ENCODE data around the gene EXOC3L4.
A peak's percentile ranks its signal among the peaks of the same experiment; 100 is the strongest.

Gene EXOC3L4

DNA sequence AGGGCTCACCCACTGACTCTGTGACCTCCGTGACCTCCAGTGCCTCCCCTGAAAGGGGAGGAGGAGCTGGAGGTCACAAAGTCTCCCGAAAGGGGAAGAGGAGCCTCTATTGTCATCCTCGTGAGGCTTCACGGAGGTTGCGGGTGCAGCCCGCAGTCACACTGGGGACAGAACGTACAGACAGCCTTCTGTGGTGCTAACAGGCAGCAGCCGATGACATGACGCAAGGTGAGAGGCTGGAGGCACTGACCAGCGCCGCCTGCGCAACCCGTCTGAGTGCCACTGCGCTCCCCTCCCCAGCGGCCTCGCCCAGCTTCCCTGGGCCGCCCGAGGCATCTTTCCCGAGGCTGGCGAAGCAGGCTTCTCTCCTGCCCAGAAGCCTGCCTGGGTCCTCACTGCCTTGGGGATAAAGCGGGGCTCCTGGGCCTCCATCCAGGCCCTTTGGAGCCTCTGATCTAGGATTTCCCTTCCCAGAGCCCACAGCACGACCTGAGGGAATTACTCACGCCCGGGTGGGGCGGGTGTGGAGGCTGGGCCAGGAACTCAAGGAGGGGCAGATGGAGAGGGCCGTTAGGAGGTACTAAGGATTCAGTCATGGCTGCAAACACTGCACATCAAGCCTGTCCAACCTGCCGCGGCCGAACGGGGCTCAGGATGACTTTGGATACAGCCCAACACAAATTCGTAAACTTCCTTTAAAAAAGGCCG lies 22.8 kb upstream of the EXOC3L4 start:
- no peak for DNase-seq

DNA sequence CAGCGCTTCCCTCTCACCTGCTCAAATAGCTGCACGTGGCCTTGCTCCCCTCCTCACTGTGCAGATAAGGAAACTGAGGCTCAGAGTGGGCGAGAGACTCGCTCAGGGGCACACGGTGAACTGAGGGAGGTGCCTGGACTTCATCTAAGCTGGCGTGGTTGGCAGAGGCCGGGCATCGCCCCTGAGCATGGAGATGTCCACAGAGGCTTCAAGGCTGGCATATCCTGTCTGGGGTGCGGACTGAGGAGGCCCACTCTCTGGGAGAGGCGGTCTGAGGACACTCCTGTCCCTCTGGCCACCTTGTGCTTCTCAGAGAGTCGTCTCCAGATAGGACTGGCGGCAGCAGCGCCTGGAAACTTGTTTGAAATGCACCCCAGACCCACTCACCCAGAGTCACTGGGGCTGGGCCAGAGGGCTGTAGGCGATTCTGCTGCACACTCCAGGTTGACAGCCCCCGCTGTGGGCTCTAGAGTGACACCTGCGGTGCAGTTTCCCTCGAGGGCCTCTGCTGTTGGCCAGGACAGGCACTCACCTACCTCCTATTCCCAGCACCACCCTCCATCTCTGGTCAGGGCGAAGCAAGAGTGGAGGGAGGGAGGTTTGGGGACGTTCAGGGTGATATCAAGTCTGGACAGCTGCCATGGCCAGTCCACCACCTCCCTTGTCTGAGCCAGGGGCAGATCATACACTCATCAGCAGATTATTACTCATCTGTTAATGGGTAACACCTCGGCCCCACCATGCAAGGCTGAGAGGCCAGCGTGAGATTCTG lies 21.7 kb upstream of the EXOC3L4 start:
- DNase-seq = no peak

DNA sequence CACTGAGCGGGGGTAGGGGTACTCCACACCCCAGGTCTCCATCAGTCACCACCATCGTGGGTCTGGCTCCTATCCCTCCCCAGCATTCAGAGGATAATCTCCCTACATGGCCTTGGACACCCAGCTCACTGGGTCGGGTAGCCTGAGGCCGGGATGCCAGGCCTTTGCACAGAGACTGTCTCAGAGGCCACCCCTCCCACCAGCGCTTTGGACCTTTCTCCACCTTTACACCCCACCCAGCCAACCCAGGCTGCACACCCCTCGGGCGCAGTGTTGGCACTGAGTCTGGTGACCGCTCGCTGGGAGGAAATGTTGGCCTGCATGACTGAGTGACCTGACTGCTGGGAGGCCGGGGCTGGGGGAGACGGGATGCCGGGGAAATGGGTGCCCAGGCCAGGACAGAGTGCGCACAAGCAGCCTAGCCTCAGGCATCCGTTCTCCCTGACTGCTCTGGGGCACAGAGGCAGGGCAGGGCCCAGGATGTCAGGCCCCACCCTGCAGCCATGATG lies 21.1 kb upstream of the EXOC3L4 start:
- DNase-seq = no peak

DNA sequence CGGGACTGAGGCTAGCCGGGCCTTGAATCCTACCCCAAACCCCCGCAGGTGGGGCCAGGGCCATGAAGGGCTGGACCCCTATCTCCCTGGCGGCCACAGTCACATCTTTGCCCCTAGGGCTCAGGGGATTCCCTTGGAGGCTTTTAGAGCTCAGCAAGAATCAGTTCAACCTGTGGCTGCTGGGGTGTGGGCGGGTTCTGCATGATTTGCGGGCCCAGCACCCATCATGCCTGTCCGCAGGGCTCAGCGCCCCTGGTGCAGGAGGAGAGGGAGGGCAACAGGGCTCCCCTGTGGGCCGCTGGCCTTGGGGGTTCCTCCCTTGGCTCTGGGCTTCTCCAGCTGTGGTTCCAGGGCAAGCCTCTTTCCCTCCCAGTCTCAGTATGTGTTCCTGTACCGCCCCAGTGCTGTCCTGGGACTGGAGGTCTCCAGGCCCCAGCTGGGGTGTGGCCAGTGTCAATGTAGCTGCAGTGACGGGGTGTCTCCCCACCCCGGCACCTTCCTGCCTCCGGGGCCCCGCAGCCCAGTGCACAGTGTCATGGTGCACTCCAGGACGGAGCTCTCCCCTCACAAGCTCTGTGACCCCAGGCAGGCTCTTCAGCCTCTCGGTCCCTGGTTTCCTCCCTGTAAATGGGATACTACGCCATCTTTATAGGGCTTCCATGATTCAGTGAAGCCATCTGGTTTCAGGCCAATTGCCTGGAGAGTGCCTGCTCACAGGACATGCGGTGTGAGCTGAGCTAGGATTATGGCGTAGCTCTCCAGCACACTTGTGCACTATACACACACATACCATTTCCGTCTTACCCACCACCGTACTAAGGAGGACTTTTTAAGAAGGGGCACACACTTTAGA lies 20.4 kb upstream of the EXOC3L4 start:
- no peak for DNase-seq

DNA sequence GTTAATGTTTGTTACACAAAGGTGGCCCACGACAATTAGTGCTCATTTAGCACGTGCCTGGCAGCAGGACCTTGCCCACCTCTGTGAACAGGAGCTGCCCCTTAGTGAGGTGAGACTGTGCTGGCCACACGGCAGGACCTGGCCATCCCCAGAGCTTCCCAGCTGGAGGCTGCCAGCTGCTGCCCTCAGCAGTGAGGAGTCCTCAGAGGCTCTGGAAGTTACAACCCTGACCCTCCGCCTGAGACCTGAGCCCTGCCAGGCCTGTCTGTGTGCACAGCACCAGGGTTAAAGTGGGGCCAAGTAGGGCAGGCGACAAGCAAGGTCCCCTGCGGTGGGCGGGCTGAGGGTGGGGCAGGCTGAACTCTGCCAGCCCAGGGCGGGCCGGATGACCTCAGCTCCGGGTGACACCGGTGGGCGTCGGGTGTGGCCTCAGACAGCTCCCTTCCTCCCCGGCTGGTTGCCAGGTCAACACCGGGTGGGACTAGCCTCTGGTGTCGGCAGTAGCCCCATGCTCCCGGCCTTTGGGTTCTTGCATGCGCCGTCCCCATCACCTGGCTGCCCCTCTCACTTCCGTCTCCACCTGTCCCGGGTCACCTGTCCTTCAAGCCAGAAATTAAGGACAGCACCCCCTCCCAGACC lies 19.7 kb upstream of the EXOC3L4 start:
- no peak for DNase-seq

DNA sequence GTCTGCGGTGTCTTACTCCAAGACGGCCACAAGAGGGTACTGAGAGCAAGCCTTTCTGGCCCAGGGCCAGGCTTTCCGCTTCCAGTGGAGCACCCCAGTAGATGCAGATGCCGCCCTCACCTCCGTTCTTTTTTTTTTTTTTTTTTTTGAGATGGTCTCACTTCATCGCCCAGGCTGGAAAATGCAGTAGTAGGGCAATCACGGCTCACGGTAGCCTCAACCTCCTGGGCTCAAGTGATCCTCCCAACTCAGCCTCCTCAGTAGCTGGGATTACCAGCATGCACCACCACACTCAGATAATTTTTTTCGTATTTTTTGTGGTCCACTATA lies 16.1 kb upstream of the EXOC3L4 start:
- peak in 1 of 2 experiments; percentile 7 for DNase-seq

DNA sequence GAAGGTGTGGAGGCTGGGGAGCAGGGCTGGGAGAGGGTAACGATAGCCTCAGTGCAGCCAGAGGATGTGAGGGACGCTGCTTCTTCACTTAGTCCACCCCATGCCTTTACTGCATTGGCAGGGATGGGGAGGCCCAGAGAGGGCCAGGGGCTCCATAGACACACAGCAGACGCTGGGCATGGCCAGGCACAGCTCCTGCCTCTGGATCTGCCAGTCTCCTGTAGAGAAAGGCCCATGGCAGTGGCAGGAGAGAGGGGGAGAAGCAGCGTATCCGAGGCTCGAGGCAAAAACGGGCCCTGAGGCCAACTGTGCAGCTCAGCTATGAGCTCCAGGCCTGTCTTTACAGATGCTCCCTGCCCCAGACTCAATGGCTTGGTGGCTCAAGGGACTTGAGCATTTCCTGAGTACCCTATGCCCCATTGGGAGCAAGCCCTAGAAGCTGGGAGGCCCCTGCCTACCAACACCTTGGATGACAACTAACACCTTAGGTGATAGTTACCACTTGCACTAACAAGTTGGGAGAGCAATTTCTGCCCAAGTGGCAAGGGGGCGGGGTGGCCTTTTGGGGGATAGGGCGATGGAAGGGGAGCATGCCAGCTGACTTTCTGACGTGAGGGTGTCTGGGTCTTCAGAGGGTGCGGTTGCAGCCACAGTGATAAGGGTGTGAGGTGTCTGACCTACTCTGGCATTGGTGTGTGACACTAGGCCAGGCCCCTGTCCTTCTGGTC lies 15.5 kb upstream of the EXOC3L4 start:
- no peak for DNase-seq

DNA sequence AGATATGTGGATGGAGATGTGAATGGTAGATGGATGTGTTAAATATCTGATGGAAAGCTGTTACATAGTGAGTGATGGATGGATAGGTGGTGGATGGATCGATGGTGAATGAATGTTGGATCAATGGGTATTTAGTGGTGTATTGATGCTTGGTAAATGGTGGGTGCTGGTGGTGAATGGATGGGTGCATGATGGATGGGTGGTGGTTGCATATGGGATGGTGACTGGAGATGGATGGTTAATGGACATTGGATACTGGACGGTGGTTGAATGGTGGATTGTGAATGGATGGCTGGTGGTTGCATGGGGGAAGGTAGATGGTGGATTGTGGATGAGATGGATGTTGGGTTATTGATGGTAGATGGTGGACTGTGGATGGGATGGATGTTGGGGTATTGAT lies 12.6 kb upstream of the EXOC3L4 start:
- DNase-seq = no peak

DNA sequence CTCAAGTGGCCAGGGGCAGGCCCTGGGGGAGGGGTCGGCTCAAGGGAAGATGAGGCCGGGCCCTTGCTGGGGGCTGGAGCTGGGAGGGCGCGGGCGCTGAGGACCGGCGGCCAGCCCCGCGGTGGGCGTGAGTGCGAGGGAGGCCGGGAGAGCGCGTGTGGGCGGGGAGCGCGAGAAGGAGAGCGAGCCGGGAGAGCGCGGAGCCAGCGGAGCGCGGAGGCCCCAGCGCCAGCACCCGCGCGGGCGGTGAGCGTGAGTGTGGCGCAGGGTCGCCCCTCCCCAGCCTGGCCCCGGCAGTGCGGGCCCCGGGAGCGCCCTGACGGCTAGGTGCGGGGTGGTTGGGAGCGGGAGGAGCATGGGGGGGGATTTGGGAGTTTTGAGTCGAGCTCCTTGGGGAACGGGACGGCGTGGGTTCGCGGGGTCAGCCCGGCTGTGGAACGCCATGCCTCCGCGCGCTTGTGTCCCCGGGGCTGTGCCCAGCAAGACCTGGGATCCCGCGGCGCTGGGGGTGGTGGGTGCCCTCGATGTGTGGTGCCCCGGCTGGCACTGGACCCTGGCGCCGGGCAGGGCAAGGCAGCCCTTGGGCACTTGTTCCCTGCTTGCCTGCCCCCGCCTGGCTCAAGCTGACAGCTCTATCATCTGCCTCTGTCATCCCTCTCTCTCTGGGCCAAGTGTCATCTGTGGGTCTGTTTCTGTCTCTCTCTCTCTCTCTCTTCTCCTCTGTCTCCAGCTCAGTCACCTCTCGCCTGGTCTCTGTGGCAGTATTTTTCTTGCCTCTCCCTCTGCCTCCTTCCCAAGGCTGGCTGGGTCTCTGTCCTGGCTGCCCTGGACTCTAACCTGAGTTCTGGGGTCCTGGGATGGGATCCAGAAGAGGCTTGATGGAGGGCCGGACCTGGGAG lies 10.3 kb upstream of the EXOC3L4 start, which contains the start of gene LBHD2:
TSS of gene LBHD2 (plus strand) at position 190 of the 899 bp plus-strand sequence. CDS start 1,803 bp downstream, outside the sequence.
- no peak for DNase-seq

DNA sequence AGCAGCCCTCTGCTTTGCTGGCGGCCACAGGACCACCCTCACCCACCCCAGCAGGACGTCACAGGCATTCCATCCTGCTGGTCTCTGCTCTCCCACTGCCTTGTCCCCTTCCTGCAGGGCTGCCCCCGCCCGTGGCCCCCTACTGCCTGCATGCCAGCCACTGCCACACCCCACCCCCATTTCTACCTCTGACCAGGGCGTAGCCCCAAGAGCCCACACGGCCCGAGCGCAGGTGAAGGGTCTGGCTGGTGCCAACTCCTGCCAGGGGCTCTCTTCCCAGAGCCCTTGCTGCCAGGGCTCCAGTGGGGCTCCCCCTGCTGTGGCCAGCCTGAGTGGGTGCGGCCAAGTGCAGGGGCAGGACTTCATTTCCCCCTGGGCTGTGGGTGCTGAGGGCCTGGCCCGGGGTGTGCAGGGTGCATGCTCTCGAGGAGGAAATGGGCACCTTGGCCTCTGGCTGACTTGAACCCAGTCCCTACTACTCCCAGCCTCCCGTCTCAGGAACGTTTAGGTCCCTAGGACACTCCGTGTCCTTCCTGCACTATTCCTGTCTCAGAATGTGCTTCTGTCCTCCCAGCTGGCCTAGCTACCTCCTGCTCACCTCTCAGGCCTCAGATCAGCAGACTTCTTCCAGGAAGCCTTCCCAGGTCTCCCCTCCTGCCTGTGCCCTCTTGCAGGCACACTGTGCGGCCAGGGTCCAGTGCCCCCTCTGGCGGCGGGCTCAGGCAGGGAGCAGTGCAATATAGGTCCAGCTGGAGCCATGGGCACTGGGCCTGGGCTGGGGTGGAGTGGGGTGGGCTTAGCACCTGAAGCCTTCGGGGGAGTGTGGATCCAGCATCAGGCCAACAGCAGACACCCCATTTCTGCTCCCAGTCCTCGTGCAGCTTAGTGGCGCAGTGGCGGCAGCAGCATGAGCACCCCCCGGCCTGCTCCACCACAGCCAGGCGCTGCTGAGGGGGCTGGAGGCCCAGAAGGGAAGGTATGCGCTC lies 9.1 kb upstream of the EXOC3L4 start:
- no peak for DNase-seq

DNA sequence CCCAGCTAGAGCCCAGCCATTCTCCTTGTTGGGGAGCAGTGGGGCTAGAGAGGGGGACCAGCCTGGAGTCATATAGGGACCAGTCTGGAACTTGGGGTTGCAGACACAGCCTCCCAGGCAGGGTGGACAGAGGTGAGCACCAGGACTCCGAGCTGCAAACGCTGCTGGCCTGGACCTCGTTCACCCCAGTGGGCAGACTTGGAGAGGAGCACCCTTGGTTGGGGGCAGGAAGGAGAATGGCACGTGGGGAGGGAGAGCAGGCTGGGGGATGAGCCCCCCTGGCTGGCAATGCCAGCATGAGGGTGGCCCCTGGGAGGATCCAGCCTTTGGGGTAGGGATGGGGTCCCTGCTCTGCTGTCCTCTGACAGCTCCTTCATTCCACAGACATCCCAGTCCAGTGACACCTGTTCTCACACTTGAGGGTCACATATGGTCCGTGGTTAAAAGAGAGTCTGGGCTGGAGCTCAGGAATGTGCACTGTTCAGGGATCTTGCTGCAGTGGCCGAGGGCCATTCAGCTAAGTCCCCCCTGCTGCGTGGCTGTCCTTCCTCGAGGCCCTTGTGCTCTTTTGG lies 7.7 kb upstream of the EXOC3L4 start:
- no peak for DNase-seq

DNA sequence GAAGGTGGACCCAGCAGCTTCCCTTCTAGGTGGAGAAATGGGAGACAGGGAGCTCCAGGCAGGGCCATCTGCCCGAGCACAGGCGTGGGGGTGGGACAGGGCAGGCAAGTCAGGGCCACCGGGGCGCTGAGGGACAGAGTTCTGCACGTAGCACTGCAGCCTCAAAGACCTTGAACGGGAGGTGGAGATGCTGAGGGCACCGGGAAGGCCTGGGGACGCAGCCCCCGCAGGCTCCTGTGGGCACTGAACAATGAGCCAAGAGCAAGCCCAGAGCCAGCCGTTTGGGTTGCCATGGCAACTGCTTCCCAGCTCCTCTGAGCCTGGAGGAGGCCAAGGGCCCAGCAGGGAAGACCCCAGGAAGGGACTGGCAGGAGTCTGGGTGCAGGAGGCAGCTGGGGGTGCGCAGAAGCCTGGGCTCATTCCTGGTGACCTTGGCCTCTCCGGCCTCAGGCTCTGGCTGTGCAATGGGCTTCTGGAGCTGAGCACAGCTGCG lies 7.1 kb upstream of the EXOC3L4 start:
- DNase-seq = no peak

DNA sequence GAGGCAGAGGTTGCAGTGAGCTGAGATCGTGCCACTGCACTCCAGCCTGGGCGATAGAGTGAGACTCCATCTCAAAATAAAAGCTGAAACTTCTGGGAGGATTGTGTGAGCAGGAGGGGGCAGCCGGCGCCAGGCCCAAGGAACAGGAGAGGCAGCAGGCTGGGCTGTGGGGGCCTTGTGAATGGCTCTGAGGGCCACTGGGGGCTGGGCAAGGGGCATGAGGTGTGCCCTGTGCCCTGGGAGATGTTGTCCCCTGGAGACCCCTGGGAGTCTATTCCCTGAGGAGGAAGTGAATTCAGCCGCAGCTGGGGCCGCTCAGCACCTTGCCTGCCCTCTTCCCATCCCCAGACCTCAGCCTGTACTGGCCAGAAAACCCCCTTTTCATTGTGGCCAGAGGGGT lies 5.6 kb upstream of the EXOC3L4 start:
- no peak for DNase-seq

DNA sequence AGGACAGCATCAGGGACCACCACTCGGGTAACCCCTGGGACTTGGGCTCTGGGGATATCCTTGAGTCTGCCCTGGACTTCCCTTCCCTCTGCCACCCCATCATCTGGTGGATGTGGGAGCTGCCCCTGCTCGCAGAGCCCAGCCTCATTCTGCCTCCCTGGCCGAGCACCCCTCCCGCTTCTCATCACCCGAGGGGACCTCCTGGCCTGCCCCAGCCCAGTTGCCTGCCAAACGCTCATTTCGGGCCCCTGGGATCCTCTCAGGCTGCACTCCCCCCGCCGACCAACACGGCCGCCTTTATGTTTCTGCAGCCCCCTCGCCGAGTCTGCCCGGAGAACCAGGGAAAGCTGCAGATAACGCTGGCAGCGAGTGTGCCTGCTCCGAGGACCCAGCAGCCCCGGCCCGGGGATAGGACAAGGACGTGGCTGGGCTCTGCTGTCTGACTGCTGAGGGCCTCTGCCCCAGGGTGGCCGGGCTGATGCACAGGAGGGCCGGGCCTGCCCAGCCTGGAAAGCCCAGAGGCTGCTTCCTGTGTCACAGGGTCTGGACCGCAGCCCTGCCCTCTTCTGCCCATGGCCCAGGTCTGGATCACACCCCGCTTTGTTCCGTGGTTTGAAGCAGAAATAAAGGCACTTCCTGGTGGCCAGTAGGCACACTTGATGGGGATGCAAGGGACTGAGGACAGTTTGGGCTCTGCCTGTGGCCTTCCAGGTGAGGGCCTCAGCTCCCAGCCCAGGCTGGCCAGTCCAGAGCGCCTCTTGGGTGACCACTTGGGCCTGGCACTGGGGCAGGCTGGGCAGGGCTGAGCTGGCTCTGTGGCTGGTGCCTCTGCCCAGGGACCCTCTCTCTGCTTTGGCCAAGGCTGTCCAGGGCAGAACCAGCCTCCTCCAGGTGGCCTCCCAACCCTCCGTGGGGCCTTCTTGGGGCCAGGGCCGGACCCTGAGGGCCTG lies 4.9 kb upstream of the EXOC3L4 start:
- no peak for DNase-seq

DNA sequence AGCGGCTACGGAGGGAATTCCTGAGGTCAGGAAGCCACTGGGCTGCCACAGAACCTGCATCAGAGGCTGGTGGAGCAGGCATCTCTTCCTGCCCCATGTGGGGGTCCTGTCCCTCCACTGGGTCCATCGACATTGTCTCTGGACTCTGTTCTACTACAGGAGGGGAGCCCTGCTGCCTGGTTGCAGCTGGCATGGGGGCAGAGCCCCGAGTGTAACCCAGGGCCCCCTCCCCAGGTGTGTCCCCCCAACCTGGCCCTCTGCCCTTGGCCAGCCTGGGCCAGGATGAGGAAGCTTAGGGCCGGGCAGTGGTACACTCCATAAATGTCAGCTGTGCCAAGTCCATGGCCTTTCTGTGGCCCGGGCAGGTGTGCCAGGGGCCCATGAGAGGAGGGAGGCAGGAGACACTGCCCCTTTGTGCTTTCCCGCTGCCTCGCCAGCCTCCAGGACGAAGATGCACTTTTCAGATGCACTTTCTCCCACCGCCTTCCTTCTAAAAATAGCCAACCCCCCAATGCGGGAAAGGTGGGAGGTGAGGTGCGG lies 4.0 kb upstream of the EXOC3L4 start:
- DNase-seq = no peak

DNA sequence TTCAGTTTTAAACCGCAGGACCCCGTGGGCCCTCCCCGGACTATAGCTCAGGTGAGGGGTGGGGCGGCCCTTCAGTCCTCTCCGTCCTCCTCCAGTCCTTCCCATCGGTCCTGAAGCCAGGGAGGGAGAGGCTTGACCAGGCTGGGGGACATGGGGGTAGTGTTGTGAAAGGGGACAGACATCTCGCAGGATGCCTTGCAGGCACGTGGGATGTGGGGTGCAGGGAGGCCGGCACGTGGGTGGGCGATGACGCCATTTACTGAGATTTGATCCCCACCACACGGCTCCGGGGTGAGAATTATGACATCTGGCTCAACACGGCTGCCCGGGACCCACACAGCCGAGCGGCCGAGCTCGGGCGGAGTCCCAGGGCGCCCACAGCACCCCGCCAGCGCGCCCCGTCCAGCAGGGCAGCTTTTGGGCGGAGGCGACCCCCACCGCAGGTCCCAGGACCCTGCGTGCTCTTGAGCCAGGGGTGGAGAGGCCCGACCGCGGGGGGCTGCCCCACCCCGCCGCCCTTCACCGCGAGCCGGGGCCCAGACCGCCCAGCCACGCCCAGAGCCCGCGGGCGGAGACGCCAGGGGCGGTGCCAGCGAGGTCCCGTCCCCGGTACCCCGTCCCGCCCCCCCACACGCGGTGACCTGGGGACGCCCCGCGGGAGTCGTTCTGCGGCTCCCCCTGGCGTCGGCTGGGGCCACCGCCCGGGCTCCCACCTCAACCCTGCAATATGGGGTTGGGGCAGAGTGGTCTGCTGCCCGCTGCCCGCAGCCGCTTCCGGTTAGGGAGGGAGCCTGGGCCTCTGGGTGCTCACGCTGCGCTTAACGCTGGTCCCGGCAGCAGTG lies 3.3 kb upstream of the EXOC3L4 start:
- DNase-seq = no peak

DNA sequence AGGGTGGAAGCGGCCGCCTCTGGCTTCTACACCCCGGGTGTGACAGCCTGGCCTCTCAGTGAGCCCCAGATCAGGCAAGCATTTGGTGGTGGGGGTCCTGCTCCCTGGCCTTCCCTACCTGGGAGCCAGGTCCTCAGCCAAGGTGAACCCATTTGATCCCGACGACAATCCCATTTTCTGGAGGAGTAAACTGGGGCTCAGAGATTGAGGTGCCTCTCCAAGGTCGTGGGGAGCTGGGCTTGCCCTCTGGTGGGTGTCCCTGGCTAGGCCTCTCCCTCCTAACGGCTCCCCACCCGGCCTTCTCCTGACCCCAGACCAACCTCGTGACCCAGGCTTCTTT lies 2.7 kb upstream of the EXOC3L4 start:
- DNase-seq = no peak

Data from cerebellar nuclear complex (tissue), 1 donor.